GM04504 (cell line): ENCODE measurements around the gene PLEKHA4.
"Not testable (repeated sequence)": the region's sequence is repeated elsewhere in the genome, so short reads cannot be mapped to it uniquely, and the experiment has no call there.

ENCODE experiments used
- DNase-seq: peaks from one replicate; pipeline ENCODE4 v3.0.0-alpha.2; 2012; ENCODE audit warnings: low read depth

PLEKHA4 gene

GRCh38 chr19:48797103-48797502 lies 71.3 kb downstream of the PLEKHA4 start:
- DNase-seq = no peak

- no peak for DNase-seq
Measured at GRCh38 chr19:48796298-48797083, 71.9 kb downstream of the PLEKHA4 start.

- no peak for DNase-seq
Measured at GRCh38 chr19:48795685-48796070, 72.7 kb downstream of the PLEKHA4 start.

- DNase-seq = peak; percentile 88
Measured at GRCh38 chr19:48795055-48795684, 73.2 kb downstream of the PLEKHA4 start.

GRCh38 chr19:48794291-48794690 lies 74.1 kb downstream of the PLEKHA4 start:
- DNase-seq = no peak

- no peak for DNase-seq
Measured at GRCh38 chr19:48793271-48793670, 75.1 kb downstream of the PLEKHA4 start.

- not testable (repeated sequence) for DNase-seq
Measured at GRCh38 chr19:48787331-48787730, 81.1 kb downstream of the PLEKHA4 start.
